SJCRH30 (cell line): Measurements from ENCODE around the gene CEACAM7. TPM values are rescaled to one million over a fixed set of nuclear protein-coding genes. Genes with fewer than 3 reads are reported as not detected.

Source experiments
- DNase-seq, 2 experiments: peaks; one replicate each; pipeline ENCODE4 v3.0.0-alpha.2; 2015 to 2020
- H3K27ac ChIP-seq: fragments of 250-450 bp; sonication (Bioruptor Pico); 2 replicates; pipeline ENCODE4 v1.5.1; 2020; ENCODE audit warnings: mild to moderate bottlenecking, moderate library complexity
- H3K27me3 ChIP-seq: fragments of 250-450 bp; sonication (Bioruptor Pico); 2 replicates; pipeline ENCODE4 v1.5.1; 2020; ENCODE audit warnings: mild to moderate bottlenecking, moderate library complexity
- H3K36me3 ChIP-seq: fragments of 250-450 bp; sonication (Bioruptor Pico); 2 replicates; pipeline ENCODE4 v1.5.1; 2020; ENCODE audit warnings: mild to moderate bottlenecking, moderate library complexity
- H3K4me1 ChIP-seq: fragments of 250-450 bp; sonication (Bioruptor Pico); 2 replicates; pipeline ENCODE4 v1.5.1; 2020; ENCODE audit warnings: mild to moderate bottlenecking, moderate library complexity
- H3K4me3 ChIP-seq: fragments of 250-450 bp; sonication (Bioruptor Pico); 2 replicates; pipeline ENCODE4 v1.5.1; 2020; ENCODE audit warnings: mild to moderate bottlenecking, moderate library complexity
- H3K9me3 ChIP-seq: fragments of 250-450 bp; sonication (Bioruptor Pico); replicated peaks from 2 replicates; pipeline ENCODE4 v1.5.1; 2020; ENCODE audit warnings: mild to moderate bottlenecking, moderate library complexity
- total RNA-seq: library from RNA; depleted of rRNA; stranded (reverse); fragments of >200 nt; shearing (Covaris generic); gene quantifications from 2 replicates; pipeline ENCODE4 v1.2.3, GENCODE V29; 2014

The CEACAM7 gene
- total RNA-seq, 1 experiment from 2014 or later: not detected

- Histone ChIP-seq H3K4me3 (no peak overlapping the region), H3K36me3 (no peaks in the 10 kb centered on the region), H3K9me3 (no peaks in the 10 kb centered on the region), H3K27ac (no peak overlapping the region), H3K4me1 (no peaks in the 10 kb centered on the region), H3K27me3 (no peaks in the 10 kb centered on the region; the same call in 1 of the 2 replicates)
- DNase-seq: no peak
These were observed 35.8 kb downstream of the CEACAM7 start for GRCh38 chr19:41652250-41652649.

- Histone ChIP-seq H3K4me1 (no peaks in the 10 kb centered on the region), H3K27ac (no peak overlapping the region), H3K27me3 (no peaks in the 10 kb centered on the region; the same call in 1 of the 2 replicates), H3K9me3 (no peaks in the 10 kb centered on the region), H3K4me3 (no peak overlapping the region), H3K36me3 (no peaks in the 10 kb centered on the region)
- DNase-seq: no peak
These were observed 38.2 kb downstream of the CEACAM7 start for GRCh38 chr19:41649827-41650226.

- H3K4me1 ChIP-seq: no peaks in the 10 kb centered on the region
- no peaks in the 10 kb centered on the region for H3K9me3 ChIP-seq
- H3K27me3 ChIP-seq: no peaks in the 10 kb centered on the region; the same call in 1 of the 2 replicates
- no peak overlapping the region for H3K4me3 ChIP-seq
- no peaks in the 10 kb centered on the region for H3K36me3 ChIP-seq
- DNase-seq: no peak
- no peak overlapping the region for H3K27ac ChIP-seq
These were observed 41.4 kb downstream of the CEACAM7 start for GRCh38 chr19:41646589-41647204.

GRCh38 chr19:41641879-41642485 lies 46.1 kb downstream of the CEACAM7 start:
- H3K27ac ChIP-seq: no peak overlapping the region
- H3K4me1 ChIP-seq: no peaks in the 10 kb centered on the region
- H3K36me3 ChIP-seq: no peaks in the 10 kb centered on the region
- H3K9me3 ChIP-seq: no peaks in the 10 kb centered on the region
- no peaks in the 10 kb centered on the region for H3K27me3 ChIP-seq
- no peak overlapping the region for H3K4me3 ChIP-seq
- DNase-seq: peak; percentile 56 to 82

GRCh38 chr19:41638641-41639081 lies 49.4 kb downstream of the CEACAM7 start:
- H3K36me3 ChIP-seq: no peaks in the 10 kb centered on the region
- no peaks in the 10 kb centered on the region for H3K4me1 ChIP-seq
- no peak for DNase-seq
- H3K9me3 ChIP-seq: no peaks in the 10 kb centered on the region
- no peaks in the 10 kb centered on the region for H3K27me3 ChIP-seq
- H3K27ac ChIP-seq: no peak overlapping the region
- no peak overlapping the region for H3K4me3 ChIP-seq

- Histone ChIP-seq H3K27ac (no peak overlapping the region), H3K27me3 (no peaks in the 10 kb centered on the region), H3K36me3 (no peaks in the 10 kb centered on the region), H3K4me3 (no peak overlapping the region), H3K9me3 (no peaks in the 10 kb centered on the region), H3K4me1 (no peaks in the 10 kb centered on the region)
- DNase-seq: no peak
These were observed 50.6 kb downstream of the CEACAM7 start for GRCh38 chr19:41637484-41637883.

- no peak overlapping the region for H3K27ac ChIP-seq
- peaks cover 7% of the 10 kb centered on the region; the same call in 1 of the 2 replicates for H3K9me3 ChIP-seq
- no peaks in the 10 kb centered on the region for H3K4me1 ChIP-seq
- DNase-seq: no peak
- H3K4me3 ChIP-seq: no peak overlapping the region
- H3K27me3 ChIP-seq: peaks cover 28% of the 10 kb centered on the region
- H3K36me3 ChIP-seq: no peaks in the 10 kb centered on the region
These were observed 59.9 kb downstream of the CEACAM7 start for GRCh38 chr19:41627966-41628675.

- Histone ChIP-seq H3K36me3 (no peaks in the 10 kb centered on the region), H3K4me3 (no peak within 1 kb of the TSS), H3K9me3 (peaks cover 7% of the 10 kb centered on the region; the same call in 1 of the 2 replicates), H3K27me3 (peaks cover 33% of the 10 kb centered on the region), H3K4me1 (no peaks in the 10 kb centered on the region), H3K27ac (no peak within 1 kb of the TSS)
- no peak for DNase-seq
These were observed 61.2 kb downstream of the CEACAM7 start, which contains the start of gene CEACAM4 for GRCh38 chr19:41626877-41627276. Gene CEACAM4, minus strand, starts transcription at chr19:41627074. Its CDS starts 111 bp downstream, at chr19:41626963.

GRCh38 chr19:41626278-41626677 lies 61.8 kb downstream of the CEACAM7 start:
- Histone ChIP-seq H3K27me3 (peaks cover 36% of the 10 kb centered on the region), H3K27ac (no peak overlapping the region), H3K4me1 (no peaks in the 10 kb centered on the region), H3K36me3 (no peaks in the 10 kb centered on the region), H3K4me3 (no peak overlapping the region), H3K9me3 (peaks cover 4% of the 10 kb centered on the region; the same call in 1 of the 2 replicates)
- DNase-seq: no peak

- Histone ChIP-seq H3K36me3 (no peaks in the 10 kb centered on the region), H3K9me3 (no peaks in the 10 kb centered on the region; the same call in 1 of the 2 replicates), H3K27me3 (peaks cover 36% of the 10 kb centered on the region), H3K4me1 (no peaks in the 10 kb centered on the region), H3K27ac (no peak overlapping the region), H3K4me3 (no peak overlapping the region)
- no peak for DNase-seq
These were observed 63.1 kb downstream of the CEACAM7 start for GRCh38 chr19:41624937-41625336.

- H3K9me3 ChIP-seq: no peaks in the 10 kb centered on the region
These were observed 63.6 kb downstream of the CEACAM7 start for GRCh38 chr19:41624515-41624914.

GRCh38 chr19:41623360-41623759 lies 64.7 kb downstream of the CEACAM7 start:
- no peak overlapping the region for H3K4me3 ChIP-seq
- DNase-seq: no peak
- peaks cover 27% of the 10 kb centered on the region for H3K27me3 ChIP-seq
- no peaks in the 10 kb centered on the region for H3K9me3 ChIP-seq
- no peaks in the 10 kb centered on the region for H3K4me1 ChIP-seq
- H3K27ac ChIP-seq: no peak overlapping the region
- H3K36me3 ChIP-seq: no peaks in the 10 kb centered on the region

More at GRCh38 chr19:41624515-41624914, 63.6 kb downstream of the CEACAM7 start:
- H3K36me3 ChIP-seq: no peaks in the 10 kb centered on the region
- no peaks in the 10 kb centered on the region for H3K4me1 ChIP-seq
- no peak overlapping the region for H3K27ac ChIP-seq
- no peak overlapping the region for H3K4me3 ChIP-seq
- DNase-seq: no peak
- H3K27me3 ChIP-seq: peaks cover 36% of the 10 kb centered on the region
